HG02970 (cell line): ENCODE results near the gene PDE2A.

Experiments
- ATAC-seq: cut with Tn5 transposase; IDR thresholded peaks from one replicate; pipeline ENCODE4 v1.9.1; 2021; ENCODE audit warnings: mild to moderate bottlenecking, moderate library complexity, moderate number of reproducible peaks; ENCODE audit not compliant: unreplicated experiment, low FRiP score

The PDE2A gene

DNA sequence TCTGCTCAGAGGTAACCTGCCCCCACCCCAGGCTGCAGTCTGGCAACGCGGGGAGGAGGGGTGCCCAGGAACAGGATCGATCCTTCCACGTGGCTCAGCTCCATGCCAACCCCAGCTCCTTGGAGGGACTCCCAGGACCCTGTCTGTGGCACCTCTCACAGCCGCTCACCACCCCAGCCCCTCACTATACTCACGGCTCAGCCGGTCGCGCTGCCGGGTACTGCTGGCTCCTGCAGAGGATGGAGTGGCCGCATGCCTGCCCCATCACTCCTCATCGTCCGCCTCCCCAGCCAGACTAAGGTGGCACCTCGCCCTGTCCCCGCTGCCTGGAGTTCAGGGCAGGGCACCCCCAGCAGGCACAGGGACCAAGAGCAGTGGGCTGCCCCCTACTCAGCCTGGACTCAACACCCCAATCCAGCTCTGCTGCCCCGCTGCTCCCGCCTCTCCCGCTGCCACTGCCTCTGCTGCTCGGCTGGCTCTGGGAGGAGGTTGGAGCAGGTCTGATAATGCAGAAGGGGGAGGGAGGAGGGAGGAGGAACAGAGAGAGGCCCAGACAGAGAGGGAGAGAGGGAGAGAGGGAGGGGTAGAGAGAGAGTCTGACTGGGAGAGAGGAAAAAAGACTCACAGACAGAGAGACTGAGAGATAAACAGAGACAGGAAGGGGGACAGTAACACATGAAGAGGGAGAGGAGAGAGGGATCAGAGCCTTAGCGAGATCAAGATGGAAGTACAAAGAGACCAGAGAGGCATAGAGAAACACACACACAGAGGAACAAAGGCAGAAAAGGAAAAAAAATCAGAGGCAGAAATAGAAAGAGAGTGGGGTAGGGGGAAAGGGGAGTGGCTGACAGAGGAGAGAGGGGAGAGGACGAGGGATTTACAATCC, at the start of gene PDE2A:
TSS of gene PDE2A (minus strand) at position 480 of the 886 bp plus-strand sequence. CDS start at position 265, 215 bp downstream.
- ATAC-seq, result no peak

DNA sequence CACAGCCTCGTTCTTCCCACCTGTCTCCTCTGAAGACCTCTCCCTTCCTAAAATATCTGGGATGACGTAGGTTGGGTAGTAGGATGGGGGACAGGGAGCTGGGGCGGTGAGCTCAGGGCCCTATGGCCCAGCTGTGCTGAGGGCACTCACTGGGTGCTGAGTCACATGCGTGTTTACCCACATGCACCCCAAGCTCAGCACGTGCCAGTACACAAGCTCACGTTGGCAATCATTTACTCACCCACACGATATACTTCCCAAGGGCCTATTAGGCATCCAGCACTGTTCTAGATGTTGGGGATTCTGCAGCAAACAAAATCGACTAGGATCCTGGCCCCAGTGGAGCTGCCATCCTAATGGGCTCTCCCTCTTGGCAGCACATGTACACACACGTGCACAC, 49.3 kb upstream of the PDE2A start:
- ATAC-seq, result no peak

DNA sequence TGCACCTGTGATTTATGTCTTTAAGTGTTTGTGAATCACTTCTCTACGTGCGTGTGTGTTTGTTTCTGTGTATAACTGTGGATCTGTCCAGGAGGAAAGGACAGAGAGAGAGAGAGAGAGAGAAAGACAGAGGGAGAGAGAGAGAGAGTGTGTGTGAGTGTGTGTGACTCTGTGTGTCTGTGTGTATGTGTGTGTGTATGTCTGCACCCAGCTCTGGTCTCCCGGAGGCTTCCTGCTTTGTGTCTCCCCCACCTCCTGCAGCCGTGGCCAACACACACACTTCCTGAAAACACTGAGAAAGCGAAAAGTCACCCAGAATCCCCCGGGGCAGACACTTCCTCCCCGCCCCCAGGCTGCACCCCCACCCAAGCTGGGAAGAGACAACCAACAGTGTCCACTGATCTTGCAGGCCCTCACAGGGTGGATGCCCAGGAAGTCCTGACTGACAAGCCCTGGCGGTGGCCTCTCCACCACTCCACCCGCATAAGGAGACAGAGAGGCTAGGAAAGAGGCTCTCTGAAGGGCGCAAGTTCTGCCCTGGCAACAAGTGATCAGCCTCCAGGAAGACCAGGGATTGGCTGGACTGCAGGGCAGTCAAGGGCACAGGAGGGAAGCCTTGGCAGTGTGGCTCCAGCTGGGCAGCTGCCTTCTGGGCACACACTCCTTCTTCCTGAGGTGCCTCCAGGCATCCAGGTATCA, 48.0 kb upstream of the PDE2A start:
- ATAC-seq, result peak; percentile 70

DNA sequence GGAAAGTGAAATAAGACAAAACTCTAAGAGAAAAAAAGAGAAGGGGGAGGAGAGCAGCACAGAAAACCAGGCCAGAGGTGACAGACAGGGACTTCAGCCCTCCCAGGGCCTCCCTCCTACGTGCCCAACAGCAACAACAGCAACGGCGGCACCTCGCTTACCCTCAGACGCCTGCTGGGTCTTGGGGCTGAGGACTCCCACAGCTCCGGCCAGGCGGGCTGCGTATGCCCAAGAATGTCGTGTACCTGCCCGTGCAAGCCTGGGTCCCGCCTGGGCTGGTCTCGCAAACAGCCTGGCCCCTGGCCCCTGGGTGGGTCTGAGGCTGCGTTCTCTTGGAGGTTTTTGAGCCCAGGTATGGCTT, 47.4 kb upstream of the PDE2A start:
- ATAC-seq, result no peak

DNA sequence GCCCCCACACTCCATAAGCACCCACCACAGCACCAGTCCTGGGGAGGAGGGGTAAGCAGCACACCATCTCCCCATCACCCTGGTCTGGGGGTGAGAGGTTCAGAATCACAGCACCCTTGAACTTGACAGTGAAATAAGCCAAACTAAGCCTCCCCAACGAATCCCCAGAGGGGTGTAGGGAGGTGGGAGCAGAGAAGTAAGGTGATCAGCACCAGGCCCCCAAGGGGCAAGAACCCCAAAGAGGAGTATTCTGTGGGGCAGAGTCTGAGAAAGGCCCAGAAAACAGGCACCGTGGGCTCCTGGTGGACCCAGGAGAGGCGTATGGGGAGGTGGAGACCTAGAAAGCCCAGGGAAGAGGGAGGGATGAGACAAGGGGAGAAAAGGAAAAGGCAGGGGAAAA, 47.1 kb upstream of the PDE2A start:
- no peak for ATAC-seq

DNA sequence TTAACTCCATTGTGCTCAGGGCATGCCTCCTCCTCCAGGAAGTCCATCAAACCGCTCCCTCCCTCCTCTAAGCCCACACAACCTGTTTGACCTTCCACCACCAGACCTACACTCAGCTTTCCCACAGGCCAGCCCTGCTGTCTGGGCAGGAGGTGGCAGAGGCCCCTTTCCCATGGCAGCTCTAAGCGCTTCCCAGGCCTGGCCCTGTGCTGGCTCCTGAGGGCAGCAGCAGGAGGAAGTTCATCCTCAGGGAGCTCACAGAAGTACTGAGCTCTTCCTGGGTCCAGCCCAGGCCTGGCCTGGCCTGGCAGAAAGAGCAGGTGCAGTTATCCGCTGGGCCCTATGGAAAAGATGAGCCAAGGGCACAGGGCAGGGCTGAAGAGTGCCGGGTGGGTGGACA, 46.6 kb upstream of the PDE2A start:
- ATAC-seq, result no peak

DNA sequence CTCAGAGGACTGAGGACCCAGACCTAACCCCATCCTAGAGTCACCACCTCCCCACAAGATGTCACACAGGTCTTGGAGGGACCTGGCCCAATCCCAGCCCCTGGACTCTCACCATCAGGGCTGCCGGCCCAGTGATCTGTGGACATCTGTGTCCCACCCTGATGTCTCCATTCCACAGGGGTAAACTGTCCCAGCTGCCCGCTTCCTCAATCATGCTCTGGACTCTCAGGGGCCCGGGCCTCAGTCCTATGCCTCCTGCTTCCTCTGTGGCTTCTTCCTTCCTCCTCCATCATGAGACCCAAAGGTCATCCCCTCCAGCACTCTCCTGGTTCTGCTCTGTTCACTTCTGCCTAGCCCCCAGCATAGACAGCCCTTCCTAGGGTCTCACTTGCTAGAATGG, 45.8 kb upstream of the PDE2A start:
- ATAC-seq, result no peak

DNA sequence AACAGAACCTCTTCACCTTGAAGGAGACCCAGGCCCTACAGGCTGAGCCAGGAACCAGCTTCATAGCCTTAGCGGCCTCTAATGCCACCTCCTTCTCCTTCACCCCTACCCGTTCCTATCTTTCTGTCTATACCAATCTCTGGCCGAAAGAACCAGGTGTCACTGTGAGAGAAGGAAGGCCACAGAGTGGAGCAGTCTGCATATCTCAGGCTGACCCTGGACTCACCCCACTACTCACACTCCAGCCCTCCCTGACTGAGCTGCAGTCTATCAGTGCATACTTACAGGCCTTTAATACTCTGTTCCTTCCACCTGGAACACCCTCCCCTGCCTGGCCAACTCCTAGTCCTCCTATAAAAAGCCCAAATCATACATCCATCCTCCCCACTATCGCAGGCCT, 45.3 kb upstream of the PDE2A start:
- no peak for ATAC-seq

DNA sequence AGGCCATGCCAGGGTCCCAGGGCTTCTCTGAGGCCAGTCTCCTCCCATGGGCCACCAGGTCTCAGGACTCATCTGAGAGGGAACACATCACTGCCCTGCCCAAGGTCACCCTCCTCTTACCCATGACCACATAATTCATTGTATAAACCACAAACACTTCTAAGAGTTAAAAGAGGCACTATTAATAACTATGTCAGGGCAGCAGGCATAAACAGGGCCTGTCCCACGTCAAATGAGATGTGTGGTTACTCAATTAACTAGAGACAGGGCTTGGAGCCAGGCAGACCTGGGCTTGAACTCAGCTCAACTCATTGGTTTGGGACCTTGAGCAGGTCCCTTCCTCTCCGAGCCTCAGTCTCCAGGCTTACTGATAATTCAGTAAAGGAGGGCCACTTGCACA, 44.9 kb upstream of the PDE2A start:
- no peak for ATAC-seq

DNA sequence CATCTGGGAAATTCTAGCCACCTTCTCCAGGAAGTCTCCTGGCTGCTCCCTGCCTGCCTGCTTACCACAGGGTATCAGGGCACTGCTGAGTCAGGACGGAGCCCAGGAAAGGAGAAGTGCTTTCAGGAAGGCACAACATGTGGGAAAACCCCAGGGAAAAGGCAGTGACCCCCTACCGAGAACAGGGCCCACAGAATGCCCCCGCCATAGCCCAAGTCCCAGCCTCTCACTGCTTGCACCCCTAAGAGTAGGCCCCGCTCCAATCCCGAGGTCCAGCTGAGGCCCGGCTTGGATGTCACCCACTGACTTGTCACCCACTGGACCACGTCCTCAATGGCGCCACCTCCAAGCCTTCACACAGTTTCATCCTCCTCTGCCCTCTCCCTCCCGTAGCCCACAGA, 43.9 kb upstream of the PDE2A start:
- ATAC-seq, result no peak

DNA sequence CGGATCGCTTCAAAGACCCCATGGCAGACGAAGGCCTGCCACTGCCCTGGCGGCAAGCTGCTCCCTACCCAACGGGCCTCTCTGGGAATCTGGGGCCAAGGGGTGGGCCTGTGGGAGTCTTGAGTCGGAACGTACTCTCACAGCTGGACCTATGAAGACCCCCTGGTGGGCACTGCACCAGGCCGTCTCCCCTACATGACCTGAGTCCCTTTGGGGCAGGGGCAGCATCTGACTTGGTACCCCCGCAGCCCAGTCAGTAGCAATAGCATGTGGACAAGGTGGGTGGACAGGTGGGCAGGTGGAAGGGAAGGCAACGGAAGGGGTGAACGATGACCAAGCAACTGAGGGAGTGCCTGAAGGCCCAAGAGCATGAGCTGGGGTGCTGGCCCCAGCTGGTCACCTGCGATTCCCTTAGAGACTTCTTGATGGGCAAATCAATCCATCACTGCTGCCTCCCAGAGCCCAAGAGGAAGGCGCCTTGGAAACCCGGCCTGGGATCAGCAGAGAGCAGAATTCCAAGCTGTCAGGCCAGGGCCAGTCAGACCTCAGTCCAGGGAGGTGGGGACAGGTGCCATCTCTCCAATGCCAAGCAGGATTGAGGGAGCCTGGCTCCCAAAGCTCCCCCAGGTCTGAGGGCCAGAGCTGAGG, 42.7 kb upstream of the PDE2A start:
- no peak for ATAC-seq

DNA sequence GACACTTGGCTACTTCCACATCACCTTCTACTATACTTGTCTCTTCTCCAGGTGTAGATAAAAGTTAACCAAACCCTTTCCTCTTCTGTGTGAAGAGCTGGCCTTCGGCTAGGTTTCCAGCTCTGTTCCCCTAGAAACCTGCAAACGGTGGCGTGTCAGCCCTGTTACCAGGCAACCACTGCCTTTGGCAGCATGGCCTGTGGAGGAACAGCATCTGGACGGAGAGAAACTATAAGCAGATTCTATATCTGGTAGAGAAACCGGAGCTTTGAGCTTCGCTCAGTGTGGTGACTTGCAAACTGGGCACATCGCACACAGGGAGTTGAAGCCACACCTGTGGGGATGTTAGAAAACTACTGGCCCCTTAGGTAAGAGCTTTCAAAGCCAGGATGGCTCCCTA, 42.1 kb upstream of the PDE2A start:
- no peak for ATAC-seq

DNA sequence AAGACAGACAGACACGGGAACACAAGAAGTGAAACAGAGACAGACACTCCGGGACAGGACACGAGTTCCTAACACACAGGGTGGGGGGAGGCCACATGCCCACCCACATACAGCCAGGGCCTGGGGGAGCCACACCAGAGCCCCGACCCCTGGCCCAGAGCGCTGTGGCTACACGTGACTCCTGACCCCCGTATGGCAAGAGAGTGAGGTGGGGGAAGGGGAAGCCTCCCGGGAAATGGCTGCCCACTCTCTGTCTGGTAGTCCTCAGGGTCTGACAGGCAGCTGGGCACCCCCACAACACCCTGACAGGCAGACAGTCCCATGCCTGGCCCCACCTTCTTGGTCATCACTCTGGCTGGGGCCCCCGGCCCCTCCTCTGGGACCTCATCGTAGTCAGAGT, 38.6 kb upstream of the PDE2A start:
- ATAC-seq, result no peak

DNA sequence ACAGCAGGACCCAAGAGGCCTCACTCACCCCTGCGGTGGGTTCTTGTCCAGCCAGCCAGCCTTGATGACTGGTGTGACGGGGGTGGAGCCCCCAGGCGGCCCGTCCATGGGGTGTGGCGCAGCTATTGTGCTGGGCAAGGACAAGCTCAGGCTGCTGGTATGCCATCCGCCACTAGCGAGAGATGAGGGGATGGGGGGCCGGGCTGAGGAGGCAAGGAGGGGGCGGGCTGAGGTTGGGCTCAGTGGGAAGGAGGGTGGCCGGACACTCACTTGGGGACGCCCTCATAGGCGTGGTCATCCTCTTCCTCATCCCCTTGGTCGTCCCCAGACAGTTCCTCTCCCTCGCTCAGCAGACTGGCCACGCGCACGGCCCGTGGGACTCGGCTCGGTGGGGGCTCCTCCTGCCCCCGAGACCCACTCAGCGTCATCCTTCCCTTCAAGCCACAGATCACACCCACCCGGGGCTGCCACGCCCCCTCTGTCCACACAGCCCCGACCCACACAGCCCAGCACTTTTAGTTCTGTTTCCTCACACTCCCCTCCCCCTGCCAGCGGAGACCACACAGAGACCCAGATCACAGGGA, 38.0 kb upstream of the PDE2A start:
- no peak for ATAC-seq

DNA sequence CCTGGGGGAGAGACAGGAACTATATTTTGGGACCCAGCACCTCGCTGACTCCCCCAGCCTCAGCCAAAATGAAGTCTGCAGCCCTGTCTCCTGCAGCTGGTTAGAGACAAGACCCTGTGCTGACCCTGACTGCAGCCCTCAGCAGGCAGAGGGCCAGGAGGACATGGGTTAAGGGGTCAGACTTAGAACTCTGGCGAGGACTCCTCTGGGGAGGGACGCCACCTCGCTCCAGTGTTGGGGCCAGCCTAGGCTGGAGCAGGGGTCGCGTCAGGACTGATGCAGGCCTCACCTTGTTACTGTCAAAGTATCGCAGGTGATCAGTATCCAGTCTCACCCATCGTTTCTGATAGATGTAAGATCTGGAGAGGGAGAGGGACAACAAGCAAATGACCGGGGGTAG, 36.9 kb upstream of the PDE2A start:
- no peak for ATAC-seq

DNA sequence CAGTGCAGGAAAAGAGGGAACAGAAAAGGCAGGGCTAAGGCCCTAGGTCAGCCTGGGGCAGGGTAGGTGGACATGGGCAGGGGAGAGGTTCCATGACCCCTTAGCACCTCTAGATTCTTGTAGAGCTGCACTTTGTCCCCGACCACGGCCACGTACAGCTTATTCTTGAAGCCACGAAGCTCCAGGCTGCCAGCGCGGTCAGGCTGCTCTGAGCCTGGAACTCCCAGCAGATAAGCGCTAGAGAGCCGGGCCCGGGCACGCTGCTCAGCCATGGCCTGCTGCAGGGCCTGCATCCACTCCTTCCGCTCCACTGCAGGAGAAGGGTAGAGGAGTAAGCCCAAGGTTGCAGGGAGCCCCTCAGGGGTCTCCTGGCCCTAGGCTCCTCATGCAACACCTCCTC, 36.1 kb upstream of the PDE2A start:
- no peak for ATAC-seq

DNA sequence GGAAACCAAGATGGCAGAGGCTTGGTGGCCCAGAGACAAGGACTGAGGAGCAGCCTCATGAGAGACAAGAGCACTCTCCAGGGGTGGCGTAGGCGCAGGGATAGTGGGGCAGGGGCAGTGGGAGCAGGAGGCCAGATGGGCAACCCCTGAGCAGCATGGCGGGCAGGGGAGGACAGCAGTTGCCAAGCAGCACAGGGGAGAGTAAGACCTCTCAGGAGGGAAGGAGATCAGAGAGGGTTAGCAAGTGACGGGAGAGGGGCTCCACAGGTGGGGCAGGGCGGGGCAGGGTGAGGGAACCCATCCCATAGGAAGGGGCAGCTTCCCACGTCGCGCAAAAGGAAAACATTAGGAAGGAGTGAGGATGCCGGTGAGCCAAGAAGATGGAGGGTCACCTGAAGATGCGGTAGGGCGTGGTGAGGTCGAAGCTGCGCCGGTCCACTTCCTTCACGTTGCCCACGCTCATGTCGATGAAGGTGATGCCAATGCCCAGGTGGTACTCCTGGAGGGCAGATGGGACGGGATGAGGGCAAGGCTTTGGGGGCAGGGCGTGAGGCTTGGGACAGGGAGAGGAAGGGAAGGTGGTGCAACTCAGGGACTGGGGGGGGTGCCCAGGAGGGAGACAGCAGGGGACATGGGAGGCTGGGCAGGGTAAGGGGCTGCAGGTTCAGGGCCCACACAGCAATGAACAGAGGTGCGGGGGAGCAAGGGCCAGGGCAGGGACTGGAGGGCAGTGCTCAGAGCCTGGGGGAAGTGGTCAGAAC, 35.4 kb upstream of the PDE2A start:
- ATAC-seq, result no peak

DNA sequence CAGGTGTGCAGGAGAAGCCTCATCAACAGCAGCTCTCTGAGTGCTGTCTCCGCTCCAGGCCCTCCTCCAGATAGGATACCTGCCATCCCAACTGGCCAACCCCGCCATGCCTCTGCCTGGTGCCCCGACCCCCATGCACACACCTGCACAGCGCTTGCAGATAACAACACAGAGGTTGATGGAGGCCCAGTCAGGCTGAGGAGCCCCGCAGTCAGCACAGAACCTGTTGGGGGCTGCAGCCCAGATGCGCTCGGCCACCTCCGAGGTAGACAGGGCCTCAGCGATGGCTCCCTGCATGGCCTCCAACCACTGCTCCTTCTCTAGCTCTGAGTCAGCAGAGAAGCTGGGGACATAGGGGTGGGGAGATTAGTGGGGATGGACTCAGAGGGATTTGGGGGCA, 32.8 kb upstream of the PDE2A start:
- ATAC-seq, result no peak

DNA sequence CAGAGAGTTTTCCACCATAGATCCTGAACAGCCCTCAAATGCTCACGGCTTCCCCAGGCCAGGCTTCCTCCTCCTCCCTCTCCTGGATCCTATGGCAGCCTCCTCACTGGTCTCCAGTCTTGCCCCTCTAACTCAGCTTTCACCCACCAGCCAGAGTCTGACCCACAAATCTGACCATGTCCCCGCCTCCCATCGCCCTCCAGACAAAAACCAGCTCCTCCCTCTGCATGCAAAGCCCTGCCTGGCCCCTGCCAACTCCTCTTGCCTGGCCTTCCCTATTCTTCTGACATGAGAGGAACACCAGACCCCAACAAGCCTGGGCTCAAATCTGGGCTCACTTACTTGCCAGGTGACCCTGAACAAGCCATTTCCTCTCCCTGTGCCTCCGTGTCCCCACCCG, 32.4 kb upstream of the PDE2A start:
- no peak for ATAC-seq
